Stimulated activated CD4-positive, alpha-beta T cell treated with anti-CD3 and anti-CD28 coated beads, Interleukin-12 subunit alpha, Interleukin-12 subunit beta, amount 100 ng/mL, for 48 hours (primary cell): ENCODE results near the gene CLK2.
"Not testable (repeated sequence)": the region's sequence is repeated elsewhere in the genome, so short reads cannot be mapped to it uniquely, and the experiment has no call there.

Source experiments
- DNase-seq, 3 donors: peaks; one replicate each; pipeline ENCODE4 v3.0.0-alpha.2; 2020; ENCODE audit warnings: low read depth in 2 of 3, low spot score in 1 of 3

Gene CLK2

DNA sequence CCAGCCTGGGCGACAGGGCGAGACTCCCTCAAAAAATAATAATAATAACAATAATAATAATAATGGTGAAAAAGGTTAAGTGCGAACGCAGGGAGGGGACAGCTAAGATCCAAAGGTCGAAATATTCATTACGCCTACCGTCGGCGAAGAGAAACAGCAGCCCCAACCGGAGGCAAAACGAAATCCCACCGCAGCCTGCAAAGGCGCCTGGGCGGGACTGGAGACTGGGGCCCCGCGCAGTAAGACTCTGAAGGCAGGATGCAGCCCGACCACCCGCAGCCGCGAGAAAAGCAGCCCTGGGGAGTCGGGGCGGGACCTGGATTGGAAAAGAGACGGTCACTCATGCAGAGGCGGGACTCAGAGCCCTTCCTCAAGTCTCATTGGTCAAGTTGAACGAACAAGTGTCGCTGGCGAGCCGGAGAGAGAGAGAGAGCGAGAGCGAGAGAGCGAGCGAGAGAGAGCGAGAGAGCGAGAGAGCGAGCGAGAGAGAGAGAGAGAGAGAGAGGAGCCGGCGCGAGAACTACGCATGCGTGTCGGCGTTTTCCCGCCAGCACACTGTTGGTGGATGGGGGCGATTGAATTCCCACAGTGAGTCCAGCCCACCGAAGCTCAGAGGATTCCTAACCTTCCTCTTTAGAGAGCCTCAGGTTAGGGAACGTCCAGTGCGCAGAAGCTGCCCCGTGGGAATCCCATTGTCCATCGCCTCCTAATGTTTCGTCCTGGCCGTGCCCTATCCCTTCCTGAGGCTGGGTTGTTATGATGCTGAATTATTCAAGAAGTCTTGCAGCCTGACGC lies 28.7 kb downstream of the CLK2 start:
- DNase-seq = peak; percentile 90 to 95 (median 92)

DNA sequence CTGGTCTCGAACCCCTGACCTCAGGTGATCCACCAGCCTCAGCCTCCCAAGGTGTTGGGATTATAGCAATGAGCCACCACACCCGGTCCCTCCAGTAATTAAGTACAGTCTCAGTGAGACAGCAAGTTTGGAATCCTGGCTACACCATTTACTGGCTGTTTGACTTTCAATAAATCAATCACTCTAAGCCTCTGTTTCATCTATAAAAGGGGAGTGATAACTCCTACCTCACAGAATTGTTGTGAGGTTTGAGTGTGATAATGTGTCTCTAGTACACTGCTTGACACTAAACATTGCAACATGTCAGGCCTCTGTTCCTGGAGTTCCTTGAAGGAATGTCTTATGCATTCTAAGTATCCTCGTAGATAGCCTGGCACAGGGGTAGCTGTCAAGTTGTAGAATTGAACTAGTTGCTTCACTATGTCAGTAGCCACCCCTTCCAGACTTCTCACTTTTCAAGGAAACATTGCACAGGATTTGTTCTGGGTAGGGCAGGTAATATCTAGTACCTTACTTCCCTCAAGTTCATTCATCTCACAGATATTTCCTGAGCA lies 30.4 kb downstream of the CLK2 start:
- DNase-seq = no peak

DNA sequence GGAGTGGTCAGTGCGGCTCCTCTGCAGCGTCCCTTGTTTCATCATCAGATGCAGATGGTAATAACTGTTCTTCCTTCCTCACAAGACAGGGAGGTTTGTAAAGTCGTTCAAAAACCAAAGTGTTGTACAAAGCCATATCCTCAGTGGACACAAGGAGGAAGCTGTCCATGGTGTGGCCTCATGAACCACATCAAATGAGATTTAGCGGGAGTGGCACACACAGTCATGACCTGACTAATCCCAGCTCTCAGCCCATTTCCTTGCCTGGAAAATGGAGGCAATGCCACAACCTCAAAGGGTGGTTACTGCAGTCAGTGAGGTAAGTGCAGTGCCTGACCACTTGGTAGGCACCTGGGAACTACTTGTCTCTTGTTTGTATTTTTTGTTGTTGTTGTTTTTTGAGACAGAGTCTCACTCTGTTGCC lies 31.5 kb downstream of the CLK2 start:
- DNase-seq = no peak

DNA sequence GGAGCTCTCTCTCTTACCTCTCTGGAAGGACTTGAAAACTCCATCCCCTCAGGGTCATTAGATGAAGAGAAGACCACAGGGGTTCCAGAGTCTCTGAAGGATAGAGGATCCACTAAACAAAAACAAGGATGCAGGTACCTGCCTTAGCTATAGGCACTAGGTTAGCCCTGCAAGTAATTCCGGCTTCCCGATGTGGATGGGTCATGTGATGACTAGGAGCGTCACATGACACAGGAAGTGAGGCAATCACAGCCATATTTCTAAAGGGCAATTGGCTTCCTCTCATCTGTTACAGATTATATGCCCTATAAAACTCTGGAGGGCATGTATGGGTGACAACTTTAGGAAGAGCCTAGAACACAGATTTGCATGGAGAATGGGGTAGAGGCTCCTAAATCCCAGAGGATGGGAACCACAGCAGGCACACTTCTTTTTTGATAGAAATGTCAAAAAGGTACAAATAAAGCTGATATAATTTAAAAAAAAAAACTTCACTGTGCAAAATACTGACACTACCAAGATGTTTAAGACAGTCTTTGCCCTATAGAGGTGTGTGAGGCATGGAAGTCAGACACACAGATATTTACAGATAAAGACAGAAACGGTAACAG lies 32.1 kb downstream of the CLK2 start:
- DNase-seq = peak in 2 of 3 donors; percentile 38 to 60

DNA sequence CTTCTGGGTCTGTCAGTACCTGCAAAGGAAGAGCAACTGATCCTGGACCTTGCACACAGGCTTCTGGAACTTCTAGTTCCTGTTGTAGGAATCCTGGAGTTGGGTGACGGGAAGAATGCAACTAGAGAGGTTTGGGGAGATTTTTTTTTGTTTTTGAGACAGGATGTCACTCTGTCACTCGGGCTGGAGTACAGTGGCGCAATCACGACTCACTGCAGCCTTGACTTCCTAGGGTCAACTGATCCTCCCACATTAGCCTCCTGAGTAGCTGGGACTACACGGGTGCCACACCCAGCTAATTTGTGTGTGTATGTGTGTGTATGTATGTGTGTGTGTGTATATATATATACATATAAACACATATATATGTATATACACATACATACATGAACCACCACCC lies 36.9 kb downstream of the CLK2 start:
- no peak for DNase-seq

DNA sequence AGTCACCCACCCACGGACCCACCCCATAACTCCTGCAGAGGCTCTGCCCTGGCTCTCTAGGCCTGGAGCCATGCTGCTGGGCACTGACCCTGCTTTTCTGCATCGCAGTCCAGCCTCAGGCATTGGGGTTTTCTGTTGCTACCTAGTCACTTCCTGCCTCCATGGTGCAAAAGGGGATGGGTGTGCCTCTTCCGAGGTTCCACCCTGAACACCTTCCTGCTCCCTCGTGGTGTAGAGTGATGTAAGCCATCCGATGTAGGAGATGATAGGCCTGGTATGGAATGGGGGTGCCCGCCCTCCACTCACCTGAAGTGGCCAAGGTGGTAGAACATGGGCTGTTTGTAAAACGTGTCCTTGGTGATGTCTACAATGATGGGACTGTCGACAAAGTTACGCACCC lies 37.9 kb downstream of the CLK2 start:
- not testable (repeated sequence) for DNase-seq

DNA sequence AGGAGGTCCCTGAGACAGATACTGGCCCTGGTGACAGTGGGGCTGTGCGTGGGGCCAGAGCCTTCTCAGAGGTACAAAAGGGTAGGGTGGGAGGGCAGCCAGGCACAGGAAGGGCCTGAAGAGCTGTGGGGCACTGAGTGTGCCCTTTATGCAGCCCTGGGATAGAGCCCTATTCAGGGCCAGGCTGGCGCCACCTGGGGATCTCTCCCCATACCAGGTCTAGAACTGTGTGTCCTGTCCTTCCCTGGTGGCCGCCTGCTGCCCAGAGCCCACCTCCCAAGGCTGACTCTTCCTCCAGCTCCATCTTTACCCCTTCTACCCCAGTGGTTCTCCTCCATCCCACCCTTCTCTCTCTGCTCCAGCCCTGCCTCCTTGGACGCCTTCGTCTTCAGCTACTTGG lies 39.8 kb downstream of the CLK2 start:
- DNase-seq = not testable (repeated sequence)

DNA sequence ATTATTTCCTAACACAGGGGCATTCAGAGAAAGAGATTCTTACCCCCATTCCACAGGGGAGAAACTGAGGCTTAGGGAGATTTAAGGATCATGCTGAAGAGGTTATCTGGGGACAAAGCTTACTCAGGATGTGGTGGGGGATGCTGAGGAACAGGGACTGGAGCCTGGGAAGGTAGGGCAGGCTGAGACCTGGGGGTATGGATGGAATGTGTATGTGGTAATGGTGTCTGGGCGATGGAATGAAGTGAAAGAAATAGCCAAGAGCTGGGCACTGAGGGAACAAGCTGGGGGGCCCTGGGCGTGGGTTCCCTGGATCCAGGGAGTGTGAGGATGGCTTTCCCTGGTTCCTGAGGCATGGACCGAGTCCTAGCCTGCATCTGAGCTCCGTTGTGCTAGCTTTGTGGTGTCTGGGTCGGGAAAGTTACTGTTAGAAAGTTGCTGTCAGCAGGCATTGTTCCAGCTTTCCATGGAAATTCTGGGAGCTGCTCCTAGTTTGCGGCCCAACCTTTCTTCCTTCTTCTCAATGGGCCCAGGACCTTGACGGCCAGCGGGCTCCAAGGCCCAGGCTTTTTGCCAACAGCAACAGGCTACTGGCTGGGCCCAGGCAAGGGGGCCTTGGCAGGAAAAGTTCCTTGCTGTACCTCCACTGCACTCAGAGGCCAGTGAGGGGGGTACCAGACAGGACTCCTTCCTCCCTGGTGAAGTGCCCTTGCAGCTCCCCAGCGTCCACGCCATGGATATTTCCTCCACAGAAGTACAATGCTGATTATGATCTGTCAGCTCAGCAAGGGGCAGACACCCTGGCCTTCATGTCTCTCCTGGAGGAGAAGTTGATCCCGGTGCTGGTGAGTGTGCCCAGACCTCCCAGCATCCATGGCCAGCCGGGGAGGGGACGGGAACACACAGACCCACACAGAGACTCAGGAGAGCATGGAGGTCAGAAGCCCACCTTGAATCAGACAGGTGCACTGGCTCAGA lies 41.0 kb downstream of the CLK2 start:
- DNase-seq = not testable (repeated sequence)

DNA sequence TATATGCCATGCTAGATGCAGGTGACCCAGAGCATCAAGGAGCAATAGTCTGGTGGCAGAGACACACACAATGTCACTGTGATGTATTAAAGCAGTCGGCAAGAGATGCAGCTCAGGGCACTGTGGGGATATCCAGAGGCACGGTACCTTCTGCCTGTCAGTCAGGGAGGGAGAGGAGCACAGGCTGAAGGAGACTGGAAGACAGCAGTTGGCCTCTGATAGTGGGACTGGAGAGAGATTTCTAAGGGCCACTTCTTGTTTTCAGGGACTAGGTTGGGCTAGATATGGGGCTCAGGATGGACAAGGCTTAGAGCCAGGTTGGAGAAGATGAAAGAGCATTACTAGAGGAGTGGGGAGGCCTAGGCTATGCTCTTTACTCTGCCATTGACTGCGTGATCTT lies 42.0 kb downstream of the CLK2 start:
- DNase-seq = not testable (repeated sequence)

DNA sequence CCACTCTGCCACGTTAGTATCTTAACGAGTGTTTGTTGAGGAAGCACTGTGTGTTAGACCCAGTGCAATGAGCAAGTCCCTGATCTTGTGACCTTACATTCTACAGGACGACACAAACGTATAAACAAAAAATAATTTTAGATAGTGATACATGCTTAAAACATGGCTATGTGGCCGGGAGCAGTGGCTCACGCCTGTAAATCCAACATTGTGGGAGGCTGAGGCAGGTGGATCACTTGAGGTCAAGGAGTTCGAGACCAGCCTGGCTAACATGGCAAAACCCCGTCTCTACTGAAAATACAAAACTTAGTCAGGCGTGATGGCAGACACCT lies 45.2 kb downstream of the CLK2 start:
- no peak for DNase-seq

DNA sequence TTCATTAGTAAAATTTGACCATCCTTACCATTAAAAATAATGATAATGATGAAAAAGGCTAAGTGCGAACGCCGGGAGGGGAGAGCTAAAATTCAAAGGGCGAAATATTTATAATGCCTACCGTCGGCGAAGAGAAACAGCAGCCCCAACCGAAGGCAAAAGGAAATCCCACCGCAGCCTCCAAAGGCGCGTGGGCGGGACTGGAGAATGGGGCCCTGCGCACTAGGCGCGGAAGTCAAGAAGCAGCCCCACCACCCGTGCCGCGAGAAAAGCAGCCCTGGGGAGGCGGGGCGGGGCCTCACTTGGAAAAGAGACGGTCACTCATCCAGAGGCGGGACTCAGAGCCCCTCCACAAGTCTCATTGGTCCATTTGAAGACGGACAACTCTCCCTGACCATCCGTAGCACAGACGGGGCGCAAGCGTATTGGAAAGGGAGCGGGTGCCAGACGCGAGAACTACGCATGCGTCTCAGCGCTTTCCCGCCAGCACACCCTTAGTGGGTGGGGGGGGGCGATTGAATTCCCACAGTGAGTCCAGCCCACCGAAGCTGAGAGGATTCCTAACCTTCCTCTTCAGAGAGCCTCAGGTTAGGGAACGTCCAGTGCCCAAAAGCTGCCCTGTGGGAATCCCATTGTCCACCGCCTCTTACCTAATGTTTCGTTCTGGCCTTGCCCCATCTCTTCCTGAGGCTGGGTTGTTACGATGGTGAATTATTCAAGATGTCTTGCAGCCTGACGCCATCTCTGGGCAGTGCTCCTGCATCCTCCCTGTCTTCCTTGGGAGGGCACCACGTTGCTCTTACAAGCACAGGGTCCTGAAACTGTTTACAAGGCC lies 45.8 kb downstream of the CLK2 start:
- peak; percentile 99 to 100 (median 100) for DNase-seq

DNA sequence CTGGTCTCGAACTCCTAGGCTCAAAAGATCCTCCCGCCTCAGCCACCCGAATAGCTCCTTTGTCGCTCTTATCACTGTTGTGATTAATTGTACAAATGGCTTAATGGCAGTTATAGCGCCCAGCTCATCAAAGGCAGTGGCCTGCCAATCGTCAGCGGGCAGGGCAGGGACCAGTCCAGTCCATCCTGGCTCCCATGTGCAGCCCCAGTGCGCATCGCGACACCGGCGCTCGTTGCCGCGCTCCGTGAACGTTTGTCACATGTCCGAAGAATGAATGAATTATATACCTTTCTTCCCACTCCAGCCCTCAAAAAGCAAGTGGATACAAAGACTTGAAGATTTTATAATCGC lies 46.4 kb downstream of the CLK2 start:
- DNase-seq = peak in 1 of 3 donors; percentile 44

DNA sequence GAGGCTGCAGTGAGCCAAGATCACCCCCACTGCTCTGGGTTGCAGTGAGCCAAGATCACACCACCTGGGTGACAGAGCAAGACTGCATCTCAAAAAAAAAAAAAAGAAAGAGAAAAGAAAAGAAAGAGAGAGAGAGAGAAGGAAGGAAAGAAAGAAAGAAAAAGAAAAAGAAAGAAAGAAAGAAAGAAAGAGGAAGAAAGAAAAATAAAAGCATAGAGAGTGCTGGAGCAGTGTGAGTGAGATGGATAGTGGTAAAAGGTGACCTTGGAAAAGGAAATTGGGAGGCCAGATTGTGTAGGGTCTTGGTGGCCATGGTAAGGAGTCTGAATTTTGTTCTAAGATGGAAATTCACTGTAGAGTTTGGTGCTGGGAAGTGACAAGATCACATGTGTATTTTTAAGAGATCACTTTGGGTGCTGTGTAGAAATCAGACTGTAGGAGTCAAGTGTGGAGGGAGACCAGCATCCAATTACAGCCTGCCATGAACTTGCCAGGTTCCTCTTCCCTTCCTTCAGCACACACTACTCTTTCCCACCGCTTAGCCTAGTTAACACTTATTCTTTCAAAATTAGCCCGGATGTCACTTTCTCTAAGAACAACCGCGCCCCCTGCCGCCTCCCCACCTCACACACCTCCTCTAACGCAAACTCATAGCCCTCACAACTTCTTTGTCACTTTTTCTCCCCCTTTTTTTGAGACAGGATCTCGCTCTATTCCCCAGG lies 47.0 kb downstream of the CLK2 start:
- DNase-seq = peak; percentile 60 to 95 (median 74)

DNA sequence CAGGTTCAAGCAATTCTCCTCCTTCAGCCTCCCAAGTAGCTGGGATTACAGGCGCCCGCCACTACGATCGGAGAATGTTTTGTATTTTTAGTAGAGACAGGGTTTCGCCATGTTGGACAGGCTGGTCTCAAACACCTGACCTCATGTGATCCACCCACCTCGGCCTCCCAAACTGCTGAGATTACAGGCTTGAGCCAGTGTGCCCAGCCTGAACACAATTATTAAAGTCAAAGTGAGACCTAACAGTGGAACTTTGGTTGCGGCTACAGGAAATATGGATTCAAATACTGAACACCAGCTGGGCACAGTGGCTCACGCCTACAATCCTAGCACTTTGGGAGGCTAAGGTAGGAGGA lies 47.9 kb downstream of the CLK2 start:
- not testable (repeated sequence) for DNase-seq

DNA sequence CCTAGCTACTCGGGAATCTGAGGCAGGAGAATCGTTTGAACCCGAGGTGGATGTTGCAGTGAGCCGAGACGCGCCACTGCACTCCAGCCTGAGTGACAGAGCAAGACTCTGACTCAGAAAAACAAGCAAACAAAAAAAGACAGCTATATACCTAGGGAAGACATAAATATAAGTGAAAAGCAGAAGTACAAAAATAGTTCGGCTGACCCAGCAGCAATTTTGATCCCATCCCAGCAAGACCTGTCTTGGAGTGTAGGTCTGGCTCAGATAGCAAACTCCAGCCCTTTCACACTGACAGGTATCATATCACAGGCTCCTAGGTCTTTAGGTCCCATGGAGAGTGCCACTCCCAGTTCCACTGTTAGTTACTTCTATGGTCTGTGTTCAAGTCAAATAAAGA lies 50.3 kb downstream of the CLK2 start:
- DNase-seq = no peak

DNA sequence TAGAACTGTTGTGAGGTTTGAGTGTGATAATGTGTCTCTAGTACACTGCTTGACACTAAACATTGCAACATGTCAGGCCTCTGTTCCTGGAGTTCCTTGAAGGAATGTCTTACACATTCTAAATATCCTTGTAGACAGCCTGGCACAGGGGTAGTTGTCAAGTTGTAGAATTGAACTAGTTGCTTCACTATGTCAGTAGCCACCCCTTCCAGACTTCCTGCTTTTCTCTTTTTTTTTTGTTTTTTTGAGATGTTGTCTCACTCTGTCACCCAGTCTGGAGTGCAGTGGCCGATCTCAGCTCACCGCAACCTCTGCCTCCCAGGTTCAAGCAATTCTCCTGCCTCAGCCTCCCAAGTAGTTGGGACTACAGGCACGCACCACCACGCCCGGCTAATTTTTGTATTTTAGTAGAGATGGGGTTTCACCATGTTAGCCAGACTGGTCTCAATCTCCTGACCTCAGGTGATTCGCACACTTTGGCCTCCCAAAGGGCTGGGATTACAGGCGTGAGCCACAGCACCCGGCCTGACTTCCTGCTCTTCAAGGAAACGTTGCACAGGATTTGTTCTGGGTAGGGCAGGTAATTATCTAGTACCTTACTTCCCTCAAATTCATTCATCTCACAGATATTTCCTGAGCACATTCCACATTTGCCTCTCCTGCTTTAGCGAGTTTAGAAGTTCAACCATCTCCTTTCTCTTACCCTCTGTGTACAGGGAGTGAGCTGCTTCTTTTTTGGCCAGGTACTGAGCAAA lies 52.9 kb downstream of the CLK2 start:
- DNase-seq = not testable (repeated sequence)

DNA sequence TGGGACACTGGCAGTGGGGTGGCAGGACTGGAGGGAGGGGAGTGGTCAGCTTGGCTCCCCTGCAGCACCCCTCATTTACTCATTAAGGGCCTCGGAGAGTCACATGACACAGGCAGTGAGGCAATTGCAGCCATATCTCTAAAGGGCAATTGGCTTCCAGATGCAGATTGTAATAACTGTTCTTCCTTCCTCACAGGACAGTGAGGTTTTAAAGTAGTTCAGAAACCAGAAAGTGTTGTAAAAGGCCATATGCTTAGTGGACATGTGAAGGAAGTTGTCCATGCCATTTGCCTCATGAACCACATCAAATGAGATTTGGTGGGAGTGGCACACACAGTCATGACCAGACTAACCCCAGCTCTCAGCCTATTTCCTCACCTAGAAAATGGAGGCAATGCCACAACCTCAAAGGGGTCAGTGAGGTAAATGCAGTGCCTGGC lies 53.7 kb downstream of the CLK2 start:
- no peak for DNase-seq

DNA sequence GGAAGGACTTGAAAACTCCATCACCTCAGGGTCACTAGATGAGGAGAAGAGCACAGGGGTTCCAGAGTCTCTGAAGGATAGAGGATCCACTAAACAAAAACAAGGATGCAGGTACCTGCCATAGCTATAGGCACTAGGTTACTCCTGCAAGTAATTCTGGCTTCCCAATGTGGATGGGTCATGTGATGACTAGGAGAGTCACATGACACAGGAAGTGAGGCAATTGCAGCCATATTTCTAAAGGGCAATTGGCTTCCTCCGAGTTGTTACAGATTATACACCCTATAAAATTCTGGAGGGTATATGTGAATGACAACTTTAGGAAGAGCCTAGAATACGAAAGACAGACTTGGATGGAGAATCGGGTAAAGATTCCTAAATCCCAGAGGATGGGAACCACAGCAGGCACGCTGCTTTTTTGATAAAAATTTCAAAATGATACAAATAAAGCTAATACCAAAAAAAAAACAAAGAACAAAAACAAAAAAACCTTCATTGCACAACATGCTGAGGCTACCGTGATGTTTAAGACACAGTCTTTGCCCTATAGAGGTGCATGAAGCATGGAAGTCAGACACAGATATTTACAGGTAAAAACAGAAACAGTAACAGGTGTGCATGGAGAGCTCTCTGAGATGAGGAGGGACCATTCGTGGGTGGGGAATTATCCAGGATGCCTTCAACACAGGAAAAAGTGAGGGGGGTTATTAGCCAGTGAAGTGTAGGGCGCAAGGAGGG lies 54.3 kb downstream of the CLK2 start:
- peak in 1 of 3 donors; percentile 63 for DNase-seq
